Mesothelial cell of epicardium (in vitro differentiated cells): Measurements from ENCODE around the gene LIN9. TPM values are rescaled to one million over a fixed set of nuclear protein-coding genes. Genes with fewer than 3 reads are reported as not detected.

Experiments
- DNase-seq, 2 experiments: peaks; one replicate each; pipeline ENCODE4 v3.0.0; 2021; ENCODE audit warnings: low spot score in 2 of 2; ENCODE audit not compliant: unreplicated experiment in 2 of 2
- H3K27ac Mint-ChIP-seq: 2 replicates; pipeline ENCODE4 v1.8.0; 2021; ENCODE audit warnings: mixed read lengths
- H3K27me3 Mint-ChIP-seq: 2 replicates; pipeline ENCODE4 v1.8.0; 2021; ENCODE audit warnings: low read depth, mixed read lengths
- H3K36me3 Mint-ChIP-seq: 2 replicates; pipeline ENCODE4 v1.8.0; 2021; ENCODE audit warnings: mixed read lengths
- H3K4me1 Mint-ChIP-seq: 2 replicates; pipeline ENCODE4 v1.8.0; 2021; ENCODE audit warnings: mixed read lengths
- H3K4me3 Mint-ChIP-seq: 2 replicates; pipeline ENCODE4 v1.8.0; 2021; ENCODE audit warnings: mild to moderate bottlenecking, moderate library complexity, mixed read lengths
- H3K9me3 Mint-ChIP-seq: 2 replicates; pipeline ENCODE4 v1.8.0; 2021; ENCODE audit warnings: mixed read lengths
- total RNA-seq: library from RNA; stranded (reverse); gene quantifications from 3 replicates; pipeline ENCODE4 v1.2.1, GENCODE V29; 2021
- TF ChIP-seq, protein P1 (sequence below): fragments of 200-600 bp; sonication (generic); IDR thresholded peaks from one replicate; pipeline ENCODE4 v1.5.0; 2021; ENCODE audit warnings: antibody characterized with exemption; ENCODE audit not compliant: unreplicated experiment

Gene LIN9, protein sequence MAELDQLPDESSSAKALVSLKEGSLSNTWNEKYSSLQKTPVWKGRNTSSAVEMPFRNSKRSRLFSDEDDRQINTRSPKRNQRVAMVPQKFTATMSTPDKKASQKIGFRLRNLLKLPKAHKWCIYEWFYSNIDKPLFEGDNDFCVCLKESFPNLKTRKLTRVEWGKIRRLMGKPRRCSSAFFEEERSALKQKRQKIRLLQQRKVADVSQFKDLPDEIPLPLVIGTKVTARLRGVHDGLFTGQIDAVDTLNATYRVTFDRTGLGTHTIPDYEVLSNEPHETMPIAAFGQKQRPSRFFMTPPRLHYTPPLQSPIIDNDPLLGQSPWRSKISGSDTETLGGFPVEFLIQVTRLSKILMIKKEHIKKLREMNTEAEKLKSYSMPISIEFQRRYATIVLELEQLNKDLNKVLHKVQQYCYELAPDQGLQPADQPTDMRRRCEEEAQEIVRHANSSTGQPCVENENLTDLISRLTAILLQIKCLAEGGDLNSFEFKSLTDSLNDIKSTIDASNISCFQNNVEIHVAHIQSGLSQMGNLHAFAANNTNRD
- total RNA-seq, result 7.5 to 8.9 TPM (median 8.8 TPM) in 3 replicates

DNA sequence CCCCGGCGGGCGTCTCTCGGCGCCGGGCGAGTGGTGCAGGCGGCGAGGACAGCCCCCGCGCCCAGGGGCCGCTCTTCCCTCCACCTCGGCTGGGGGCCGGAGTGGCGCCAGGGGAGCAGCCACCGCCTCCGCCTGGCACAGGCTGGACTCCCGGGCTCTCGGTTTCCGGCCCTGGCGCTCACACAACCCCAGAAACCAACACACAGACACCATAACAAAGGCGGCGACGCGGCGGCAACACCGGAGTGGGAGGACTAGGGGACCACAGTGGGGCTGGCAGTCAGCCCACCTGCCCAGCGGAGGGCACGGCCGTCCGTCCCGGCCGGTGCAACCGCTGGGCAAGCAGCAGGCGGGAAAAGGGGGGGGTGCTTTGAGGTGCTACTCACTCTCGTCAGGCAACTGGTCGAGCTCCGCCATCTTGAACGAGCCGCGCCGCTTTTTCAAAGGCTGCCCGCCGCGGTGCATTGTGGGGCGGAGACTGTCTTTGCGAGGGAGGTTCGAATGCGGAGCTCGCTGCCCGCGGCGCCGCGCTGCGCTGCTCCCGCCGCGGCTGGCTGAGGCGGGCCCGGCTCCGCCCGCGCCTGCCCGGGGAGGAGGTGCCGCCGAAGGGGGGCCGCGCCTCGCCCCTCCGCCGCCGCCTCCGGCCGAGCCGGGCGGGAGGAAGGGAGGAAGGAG lies at the start of gene LIN9:
Gene LIN9, minus strand, starts transcription at position 442 of the 675 bp plus-strand sequence. Its CDS starts 25 bp downstream, at position 417.
- H3K36me3 Mint-ChIP-seq, result no peaks in the 10 kb centered on the region
- peak within 1 kb of the TSS; percentile 94 for H3K27ac Mint-ChIP-seq
- H3K9me3 Mint-ChIP-seq, result peaks cover under 1% of the 10 kb centered on the region
- H3K4me1 Mint-ChIP-seq, result peaks cover 18% of the 10 kb centered on the region
- DNase-seq, result peak; percentile 87 to 95
- peak within 1 kb of the TSS; percentile 86 for H3K4me3 Mint-ChIP-seq
- H3K27me3 Mint-ChIP-seq, result no peaks in the 10 kb centered on the region
- TF ChIP-seq, protein P1, sequence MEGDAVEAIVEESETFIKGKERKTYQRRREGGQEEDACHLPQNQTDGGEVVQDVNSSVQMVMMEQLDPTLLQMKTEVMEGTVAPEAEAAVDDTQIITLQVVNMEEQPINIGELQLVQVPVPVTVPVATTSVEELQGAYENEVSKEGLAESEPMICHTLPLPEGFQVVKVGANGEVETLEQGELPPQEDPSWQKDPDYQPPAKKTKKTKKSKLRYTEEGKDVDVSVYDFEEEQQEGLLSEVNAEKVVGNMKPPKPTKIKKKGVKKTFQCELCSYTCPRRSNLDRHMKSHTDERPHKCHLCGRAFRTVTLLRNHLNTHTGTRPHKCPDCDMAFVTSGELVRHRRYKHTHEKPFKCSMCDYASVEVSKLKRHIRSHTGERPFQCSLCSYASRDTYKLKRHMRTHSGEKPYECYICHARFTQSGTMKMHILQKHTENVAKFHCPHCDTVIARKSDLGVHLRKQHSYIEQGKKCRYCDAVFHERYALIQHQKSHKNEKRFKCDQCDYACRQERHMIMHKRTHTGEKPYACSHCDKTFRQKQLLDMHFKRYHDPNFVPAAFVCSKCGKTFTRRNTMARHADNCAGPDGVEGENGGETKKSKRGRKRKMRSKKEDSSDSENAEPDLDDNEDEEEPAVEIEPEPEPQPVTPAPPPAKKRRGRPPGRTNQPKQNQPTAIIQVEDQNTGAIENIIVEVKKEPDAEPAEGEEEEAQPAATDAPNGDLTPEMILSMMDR, result no peak

DNA sequence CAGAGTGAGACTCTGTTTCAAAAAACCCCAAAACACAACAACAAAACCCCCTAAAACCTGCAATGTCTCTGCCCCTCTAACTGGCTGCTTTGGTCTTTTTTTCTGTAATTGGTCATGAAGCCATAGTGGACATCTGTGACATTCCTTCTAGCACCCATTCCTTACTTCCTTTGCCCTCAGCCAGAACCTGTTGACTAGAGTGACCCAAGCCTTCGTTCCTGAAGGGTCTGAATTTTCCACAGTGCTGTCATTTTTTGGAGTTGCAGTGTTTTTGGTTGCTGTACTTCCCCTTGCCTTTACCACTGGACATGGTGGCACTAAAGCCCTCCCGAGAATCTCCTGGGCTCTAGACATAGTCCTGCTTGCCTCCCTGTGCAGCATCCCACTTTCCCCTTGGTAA lies 48.5 kb upstream of the LIN9 start:
- H3K9me3 Mint-ChIP-seq, result no peaks in the 10 kb centered on the region

DNA sequence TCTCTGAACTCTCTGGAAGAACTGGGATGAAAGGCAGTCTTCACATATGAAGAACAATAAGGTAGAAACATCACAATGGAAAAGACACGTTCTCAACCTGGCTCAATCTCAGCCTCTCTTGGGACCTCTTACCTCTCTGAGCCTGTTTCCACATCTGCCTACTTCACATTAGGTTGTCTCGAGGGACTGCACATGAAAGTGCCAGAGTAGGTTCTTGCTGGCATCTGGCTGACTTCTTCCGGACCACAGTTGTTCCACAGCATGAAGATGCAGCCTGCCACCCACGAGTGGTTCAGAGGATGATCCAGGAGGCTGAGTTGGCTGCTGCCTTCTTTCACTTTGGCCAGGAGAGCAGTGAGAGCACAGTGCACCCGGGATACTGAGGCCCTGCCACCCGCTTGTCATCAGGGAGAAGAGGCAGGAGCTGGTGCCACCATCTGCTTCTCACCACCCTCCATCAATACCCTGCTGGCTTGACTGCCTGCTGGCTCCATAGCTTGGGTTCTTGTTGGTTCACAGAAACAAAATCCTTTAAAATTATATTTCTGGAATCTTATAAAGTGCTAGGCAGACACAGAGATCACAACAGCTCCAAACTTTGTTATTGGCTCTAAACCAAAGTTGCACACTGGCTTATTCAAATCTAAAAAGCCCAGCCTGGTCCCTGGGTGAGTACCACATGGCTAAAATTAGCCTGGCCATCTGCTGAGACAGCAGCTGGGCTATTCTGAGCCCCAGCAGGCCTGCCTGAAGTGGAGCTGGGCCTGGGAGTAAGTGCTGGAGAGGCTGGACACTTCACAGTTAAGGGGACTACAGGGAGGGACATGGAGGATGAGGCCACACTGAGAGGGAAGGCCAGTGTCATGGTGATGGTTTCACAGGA lies 46.9 kb upstream of the LIN9 start:
- Mint-ChIP-seq H3K36me3 (peaks cover 34% of the 10 kb centered on the region), H3K27me3 (no peaks in the 10 kb centered on the region), H3K4me3 (no peak overlapping the region), H3K9me3 (no peaks in the 10 kb centered on the region), H3K27ac (no peak overlapping the region), H3K4me1 (peaks cover 3% of the 10 kb centered on the region)
- TF ChIP-seq, protein P1, result no peak
- no peak for DNase-seq

More for the DNA sequence above, 48.5 kb upstream of the LIN9 start:
- TF ChIP-seq, protein P1, result no peak
- Mint-ChIP-seq H3K4me3 (no peak overlapping the region), H3K36me3 (peaks cover 47% of the 10 kb centered on the region), H3K27ac (no peak overlapping the region), H3K4me1 (peaks cover 3% of the 10 kb centered on the region), H3K27me3 (no peaks in the 10 kb centered on the region)
- DNase-seq, result no peak

DNA sequence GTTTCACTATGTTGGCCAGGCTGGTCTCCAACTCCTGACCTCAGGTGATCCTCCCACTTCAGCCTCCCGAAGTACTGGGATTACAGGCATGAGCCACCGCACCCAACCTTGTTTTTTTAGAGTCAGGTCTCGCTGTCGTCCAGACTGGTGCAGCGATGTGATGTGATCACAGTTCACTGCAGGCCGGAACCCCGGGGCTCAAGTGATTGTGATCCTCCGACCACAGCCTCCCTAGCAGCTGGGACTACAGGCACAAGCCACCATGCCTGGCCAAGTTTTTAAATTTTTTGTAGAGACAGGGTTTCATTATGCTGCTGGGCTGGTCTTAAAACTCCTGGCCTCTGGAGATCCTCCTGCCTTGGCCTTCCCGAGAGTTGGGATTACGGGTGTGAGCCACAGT lies 46.1 kb upstream of the LIN9 start:
- Mint-ChIP-seq H3K27ac (no peak overlapping the region), H3K27me3 (no peaks in the 10 kb centered on the region), H3K36me3 (peaks cover 26% of the 10 kb centered on the region), H3K4me3 (no peak overlapping the region), H3K4me1 (peaks cover 10% of the 10 kb centered on the region), H3K9me3 (no peaks in the 10 kb centered on the region)
- TF ChIP-seq, protein P1, result no peak
- no peak for DNase-seq

DNA sequence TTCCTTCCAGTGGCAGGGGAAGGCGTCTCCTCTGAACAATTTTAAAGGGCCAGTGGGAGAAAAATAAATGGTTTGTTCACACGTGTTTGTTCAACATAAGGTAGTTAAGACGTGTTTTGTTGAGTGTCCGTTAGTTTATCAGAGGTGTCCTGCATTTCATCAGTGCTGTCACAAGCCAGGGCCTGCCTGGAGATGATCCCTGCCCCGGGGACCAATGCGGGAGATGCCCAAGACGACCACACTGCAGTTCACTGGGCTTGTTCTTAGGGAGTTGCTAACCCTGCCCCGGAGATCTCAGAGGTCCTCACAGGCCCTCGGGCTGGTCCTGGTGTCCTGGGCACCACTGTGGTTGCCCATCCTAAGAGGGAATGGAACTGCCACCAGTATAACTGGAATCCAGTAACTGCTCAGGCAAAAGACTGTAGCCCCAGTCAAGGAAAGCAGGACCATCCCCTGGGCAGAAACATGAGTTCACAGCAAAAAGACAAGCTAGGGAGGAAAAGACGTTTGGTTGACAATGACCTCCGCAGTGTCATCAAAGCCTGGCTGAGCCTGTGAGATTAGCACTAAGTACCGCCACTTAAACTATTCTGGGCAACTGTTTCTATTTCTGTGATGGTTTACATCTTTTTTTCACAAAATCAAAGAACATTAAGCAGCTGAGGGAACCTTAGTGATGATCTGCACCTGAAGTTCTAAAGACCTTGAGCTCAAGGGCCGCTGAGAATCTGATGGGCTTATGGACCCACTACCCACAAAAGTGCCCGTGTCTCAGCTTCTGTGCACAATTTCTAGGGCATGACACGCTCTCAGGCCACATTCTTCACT lies 44.9 kb upstream of the LIN9 start:
- no peak for DNase-seq
- Mint-ChIP-seq H3K9me3 (no peaks in the 10 kb centered on the region), H3K4me3 (no peak overlapping the region), H3K4me1 (peaks cover 13% of the 10 kb centered on the region), H3K27ac (no peak overlapping the region), H3K36me3 (peaks cover 17% of the 10 kb centered on the region), H3K27me3 (no peaks in the 10 kb centered on the region)
- TF ChIP-seq, protein P1, result no peak
